C4-2B (cell line): ENCODE data around the gene CACNA1H.

ENCODE experiments used
- ZFX ChIP-seq: fragments of 450-650 bp; IDR thresholded peaks from 2 replicates; pipeline ENCODE4 v1.6.1; 2017
- TF ChIP-seq, protein P1 (sequence below): fragments of 450-650 bp; conservative IDR thresholded peaks from 2 replicates; pipeline ENCODE4 v1.5.1; 2017; ENCODE audit warnings: mild to moderate bottlenecking

DNA sequence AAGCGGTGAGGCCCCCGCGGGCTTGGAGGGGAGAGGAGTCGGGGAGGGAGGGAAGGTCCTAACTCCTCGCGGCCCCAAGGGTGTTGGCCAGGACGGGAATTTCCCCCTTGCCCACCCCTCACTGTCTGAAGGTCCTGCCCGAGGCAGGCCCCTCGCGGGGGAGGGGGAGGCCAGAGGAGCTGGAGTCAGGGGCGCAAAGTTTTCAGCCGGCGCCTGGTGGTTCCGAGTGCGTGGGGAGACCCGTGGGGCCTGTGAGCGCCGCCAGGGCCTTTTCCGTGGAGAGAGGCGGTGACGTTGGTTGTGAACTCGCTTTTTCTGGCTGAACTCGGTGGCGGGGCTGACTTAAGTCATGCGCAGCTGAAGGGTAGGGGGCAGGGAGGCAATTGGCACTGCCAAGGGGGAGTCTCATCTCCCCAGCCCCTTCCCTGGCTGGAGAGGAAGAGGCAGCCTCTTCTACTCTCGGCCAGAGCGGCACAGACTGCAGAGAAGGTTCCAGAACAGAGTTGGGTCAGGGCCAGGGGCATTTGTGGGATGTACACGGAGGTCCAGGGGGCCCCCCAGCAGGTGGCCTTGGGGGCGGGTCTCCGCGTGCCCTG is 1.5 kb downstream of the CACNA1H start:
- TF ChIP-seq, protein P1, sequence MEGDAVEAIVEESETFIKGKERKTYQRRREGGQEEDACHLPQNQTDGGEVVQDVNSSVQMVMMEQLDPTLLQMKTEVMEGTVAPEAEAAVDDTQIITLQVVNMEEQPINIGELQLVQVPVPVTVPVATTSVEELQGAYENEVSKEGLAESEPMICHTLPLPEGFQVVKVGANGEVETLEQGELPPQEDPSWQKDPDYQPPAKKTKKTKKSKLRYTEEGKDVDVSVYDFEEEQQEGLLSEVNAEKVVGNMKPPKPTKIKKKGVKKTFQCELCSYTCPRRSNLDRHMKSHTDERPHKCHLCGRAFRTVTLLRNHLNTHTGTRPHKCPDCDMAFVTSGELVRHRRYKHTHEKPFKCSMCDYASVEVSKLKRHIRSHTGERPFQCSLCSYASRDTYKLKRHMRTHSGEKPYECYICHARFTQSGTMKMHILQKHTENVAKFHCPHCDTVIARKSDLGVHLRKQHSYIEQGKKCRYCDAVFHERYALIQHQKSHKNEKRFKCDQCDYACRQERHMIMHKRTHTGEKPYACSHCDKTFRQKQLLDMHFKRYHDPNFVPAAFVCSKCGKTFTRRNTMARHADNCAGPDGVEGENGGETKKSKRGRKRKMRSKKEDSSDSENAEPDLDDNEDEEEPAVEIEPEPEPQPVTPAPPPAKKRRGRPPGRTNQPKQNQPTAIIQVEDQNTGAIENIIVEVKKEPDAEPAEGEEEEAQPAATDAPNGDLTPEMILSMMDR: no peak
- TF ChIP-seq ZFX: no peak
